NB4 (cell line): Measurements from ENCODE around the gene SLC39A10.

Experiments
- DNase-seq: peaks from one replicate; pipeline ENCODE4 v3.0.0; 2010; ENCODE audit warnings: low read depth
- H3K4me3 ChIP-seq: one replicate; pipeline ENCODE4 v1.5.1; 2011; ENCODE audit warnings: mild to moderate bottlenecking, low read depth, low read length, moderate library complexity
- CTCF ChIP-seq: IDR thresholded peaks from one replicate; pipeline ENCODE4 v1.5.1; 2012; ENCODE audit warnings: low read depth, low read length
- MAX ChIP-seq: IDR thresholded peaks from 2 replicates; pipeline ENCODE4 v1.6.1; 2011; ENCODE audit warnings: low read depth, low read length
- MYC ChIP-seq: IDR thresholded peaks from 2 replicates; pipeline ENCODE4 v1.6.1; 2011; ENCODE audit warnings: low read depth, low read length
- POLR2A ChIP-seq: IDR thresholded peaks from 2 replicates; pipeline ENCODE4 v1.6.1; 2011; ENCODE audit warnings: mild to moderate bottlenecking; ENCODE audit not compliant: insufficient read length; ENCODE audit errors: extremely low read depth

SLC39A10 gene

GRCh38 chr2:195620501-195620900 is 36.5 kb upstream of the SLC39A10 start:
- DNase-seq = no peak
- no peak overlapping the region for H3K4me3 ChIP-seq
- TF ChIP-seq MAX = no peak
- TF ChIP-seq MYC = no peak
- no peak for TF ChIP-seq CTCF
- TF ChIP-seq POLR2A = no peak

- no peak for DNase-seq
- TF ChIP-seq POLR2A (no peak), CTCF (no peak), MAX (no peak)
These were observed 34.1 kb upstream of the SLC39A10 start for GRCh38 chr2:195622966-195623365.

DNA sequence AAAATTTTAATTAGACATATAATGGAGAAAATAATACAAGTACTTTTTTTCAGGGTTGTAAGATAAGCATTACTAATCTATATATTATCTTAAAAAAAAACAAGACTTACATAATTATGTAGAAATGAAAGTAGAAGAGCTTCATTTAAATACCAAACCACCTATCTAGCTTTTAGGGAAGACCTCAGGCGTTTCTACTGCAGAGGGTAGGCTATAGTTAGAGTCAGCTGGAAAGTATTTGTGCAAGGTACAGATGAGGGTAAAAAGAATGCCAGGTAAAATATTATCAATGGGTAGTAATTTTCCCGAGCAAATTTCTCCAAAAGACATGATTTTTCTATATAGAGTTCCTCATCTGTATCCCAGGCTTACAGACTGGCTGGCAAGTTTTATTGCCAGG is 30.5 kb upstream of the SLC39A10 start:
- no peak overlapping the region for H3K4me3 ChIP-seq
- DNase-seq = no peak
- no peak for TF ChIP-seq MAX
- no peak for TF ChIP-seq CTCF
- TF ChIP-seq POLR2A = no peak
- no peak for TF ChIP-seq MYC

More at GRCh38 chr2:195622966-195623365, 34.1 kb upstream of the SLC39A10 start:
- no peak overlapping the region for H3K4me3 ChIP-seq

DNA sequence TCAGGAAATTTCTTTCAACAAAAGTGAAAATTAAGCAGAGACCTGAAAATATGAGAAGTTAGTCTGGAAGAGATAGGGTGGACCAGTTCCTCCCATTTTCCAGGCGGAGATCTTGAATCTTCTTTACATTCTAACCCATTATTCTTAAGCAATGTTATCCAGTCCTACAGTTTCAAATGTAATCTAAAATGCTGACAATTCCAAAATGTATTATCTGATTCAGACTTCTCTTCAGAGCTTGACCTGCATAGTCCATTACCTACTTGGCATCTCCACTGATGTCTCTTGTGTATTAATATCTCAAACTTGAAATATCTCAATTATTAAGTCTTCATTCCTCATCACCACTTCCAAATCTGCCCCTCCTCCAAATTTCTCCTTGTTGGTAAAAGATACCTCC is 28.4 kb upstream of the SLC39A10 start:
- TF ChIP-seq MYC = no peak
- no peak for TF ChIP-seq POLR2A
- no peak for TF ChIP-seq CTCF
- TF ChIP-seq MAX = no peak
- DNase-seq = no peak
- no peak overlapping the region for H3K4me3 ChIP-seq

- no peak for DNase-seq
- TF ChIP-seq POLR2A = no peak
- no peak for TF ChIP-seq MYC
- no peak for TF ChIP-seq CTCF
- no peak for TF ChIP-seq MAX
- no peak overlapping the region for H3K4me3 ChIP-seq
These were observed 24.0 kb upstream of the SLC39A10 start for GRCh38 chr2:195632856-195633572.

DNA sequence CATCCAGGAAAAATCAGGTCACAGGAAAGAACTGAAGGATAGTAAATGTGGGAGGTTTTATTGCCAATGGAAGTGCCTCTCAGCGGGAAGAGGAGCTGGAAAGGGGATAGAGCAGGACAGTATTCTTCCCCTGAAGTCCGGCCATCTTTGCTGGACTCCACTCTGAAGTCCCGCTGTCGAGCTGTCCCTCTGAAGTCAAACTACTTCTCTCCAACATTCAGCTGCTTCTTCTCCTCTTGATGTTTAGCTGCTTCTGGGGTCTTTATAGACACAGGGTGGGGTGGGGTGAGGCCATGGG is 23.5 kb upstream of the SLC39A10 start:
- TF ChIP-seq POLR2A = no peak
- no peak for TF ChIP-seq CTCF
- no peak for TF ChIP-seq MAX
- TF ChIP-seq MYC = no peak
- no peak overlapping the region for H3K4me3 ChIP-seq
- no peak for DNase-seq
